GM23338 (cell line): ENCODE results near the gene LTA4H. TPM values are rescaled to one million over a fixed set of nuclear protein-coding genes. Genes with fewer than 3 reads are reported as not detected.

ENCODE experiments used
- ATAC-seq: fragments of 200-7000 bp; cut with Tn5 transposase; 3 replicates; pipeline ENCODE4 v1.9.1; 2020
- DNase-seq: peaks from one replicate; pipeline ENCODE4 v3.0.0-alpha.2; 2015; ENCODE audit warnings: low spot score
- H2AFZ ChIP-seq: fragments of 200-600 bp; sonication (generic); 2 replicates; pipeline ENCODE4 v1.8.0; 2016; ENCODE audit warnings: antibody characterized with exemption, mild to moderate bottlenecking, moderate library complexity
- H3F3A ChIP-seq: fragments of 200-600 bp; sonication (generic); replicated peaks from 2 replicates; pipeline ENCODE4 v1.8.0; 2017; ENCODE audit warnings: antibody characterized with exemption, mixed run types, low read depth
- H3K27ac ChIP-seq: fragments of 200-600 bp; sonication (generic); 2 replicates; pipeline ENCODE4 v1.6.1; 2016; ENCODE audit warnings: low read depth
- H3K27me3 ChIP-seq: fragments of 200-600 bp; sonication (generic); 2 replicates; pipeline ENCODE4 v1.8.0; 2016; ENCODE audit warnings: mild to moderate bottlenecking, mixed run types, moderate library complexity; ENCODE audit not compliant: insufficient read depth
- H3K36me3 ChIP-seq: fragments of 200-600 bp; sonication (generic); 2 replicates; pipeline ENCODE4 v1.8.0; 2016; ENCODE audit warnings: mild to moderate bottlenecking; ENCODE audit not compliant: insufficient read depth
- H3K4me1 ChIP-seq: fragments of 200-600 bp; sonication (generic); 2 replicates; pipeline ENCODE4 v1.8.0; 2016; ENCODE audit warnings: mild to moderate bottlenecking, moderate library complexity; ENCODE audit not compliant: insufficient read depth
- H3K4me2 ChIP-seq: fragments of 200-600 bp; sonication (generic); 2 replicates; pipeline ENCODE4 v1.7.1; 2017; ENCODE audit warnings: mixed run types
- H3K4me3 ChIP-seq: fragments of 200-600 bp; sonication (generic); 2 replicates; pipeline ENCODE4 v1.6.1; 2016; ENCODE audit warnings: mixed run types
- H3K79me2 ChIP-seq: fragments of 200-600 bp; sonication (generic); replicated peaks from 2 replicates; pipeline ENCODE4 v1.8.0; 2017; ENCODE audit warnings: mild to moderate bottlenecking; ENCODE audit not compliant: insufficient read depth
- H3K9me2 ChIP-seq: fragments of 200-600 bp; sonication (generic); 2 replicates; pipeline ENCODE4 v1.8.0; 2017; ENCODE audit not compliant: insufficient read depth
- H4K20me1 ChIP-seq: fragments of 200-600 bp; sonication (generic); replicated peaks from 2 replicates; pipeline ENCODE4 v1.8.0; 2017; ENCODE audit warnings: mild to moderate bottlenecking; ENCODE audit not compliant: insufficient read depth
- H3K27ac Mint-ChIP-seq: 2 replicates; pipeline ENCODE4 v1.8.0; 2020; ENCODE audit warnings: inconsistent platforms, mild to moderate bottlenecking, moderate library complexity, mixed read lengths
- H3K27me3 Mint-ChIP-seq: 3 replicates; pipeline ENCODE4 v1.8.0; 2022; ENCODE audit warnings: low read depth, mild to moderate bottlenecking, moderate library complexity, mixed read lengths, inconsistent platforms; ENCODE audit not compliant: insufficient read depth, poor library complexity
- H3K36me3 Mint-ChIP-seq: 3 replicates; pipeline ENCODE4 v1.8.0; 2021; ENCODE audit warnings: low read depth, mild to moderate bottlenecking, inconsistent platforms, moderate library complexity, mixed read lengths
- H3K4me1 Mint-ChIP-seq: 3 replicates; pipeline ENCODE4 v1.8.0; 2020; ENCODE audit warnings: mild to moderate bottlenecking, inconsistent platforms, mixed read lengths
- H3K4me3 Mint-ChIP-seq: 3 replicates; pipeline ENCODE4 v1.8.0; 2021; ENCODE audit warnings: moderate library complexity, mild to moderate bottlenecking, inconsistent platforms, mixed read lengths
- H3K9me3 Mint-ChIP-seq: 3 replicates; pipeline ENCODE4 v1.8.0; 2020; ENCODE audit warnings: moderate library complexity, mild to moderate bottlenecking, inconsistent platforms, mixed read lengths
- CREB1 ChIP-seq: fragments of 250-450 bp; sonication (Bioruptor Pico); IDR thresholded peaks from 2 replicates; pipeline ENCODE4 v1.5.0; 2020; ENCODE audit warnings: low read depth, mild to moderate bottlenecking, moderate library complexity
- CTCF ChIP-seq, 2 experiments: fragments of 200-600 bp in 1 of 2; sonication (generic) in 1 of 2; conservative IDR thresholded peaks; 2 replicates each; pipeline versions ENCODE4 v1.5.1 to v1.6.1; 2016 to 2017; ENCODE audit warnings: antibody characterized with exemption in 2 of 2, low read depth in 2 of 2, mild to moderate bottlenecking in 2 of 2, moderate library complexity in 1 of 2
- ETS1 ChIP-seq: IDR thresholded peaks from 2 replicates; pipeline ENCODE4 v1.6.1; 2016; ENCODE audit warnings: antibody characterized with exemption
- EZH2 ChIP-seq: fragments of 200-600 bp; sonication (generic); IDR thresholded peaks from one replicate; pipeline ENCODE4 v1.8.0; 2017; ENCODE audit warnings: antibody characterized with exemption, mild to moderate bottlenecking, low read depth; ENCODE audit not compliant: unreplicated experiment
- EZH2phosphoT487 ChIP-seq: fragments of 200-600 bp; sonication (generic); IDR thresholded peaks from one replicate; pipeline ENCODE4 v1.8.1; 2018; ENCODE audit warnings: antibody characterized with exemption; ENCODE audit not compliant: unreplicated experiment
- NANOG ChIP-seq: IDR thresholded peaks from 2 replicates; pipeline ENCODE4 v1.6.1; 2016; ENCODE audit warnings: antibody characterized with exemption, borderline replicate concordance
- POLR2AphosphoS5 ChIP-seq: IDR thresholded peaks from 2 replicates; pipeline ENCODE4 v1.6.1; 2016; ENCODE audit warnings: antibody characterized with exemption, low read depth
- ZNF462 ChIP-seq: fragments of 250-450 bp; sonication (Bioruptor Pico); IDR thresholded peaks from 2 replicates; pipeline ENCODE4 v1.5.0; 2020; ENCODE audit warnings: mild to moderate bottlenecking, moderate library complexity
- long read RNA-seq: library from polyadenylated mRNA; unstranded; transcript quantifications from one replicate; pipeline ENCODE4 v2.0.0, GENCODE V29; 2020; ENCODE audit not compliant: unreplicated experiment
- polyA plus RNA-seq: library from polyadenylated mRNA; unstranded; fragments of >200 nt; fragmentation: Nextera tagmentation; extraction: Ambion mirVana; gene quantifications from 2 replicates; pipeline ENCODE4 v1.2.1, GENCODE V29; 2016
- total RNA-seq: library from RNA; depleted of rRNA; stranded (reverse); fragments of >200 nt; shearing (Covaris generic); gene quantifications from 2 replicates; pipeline ENCODE4 v1.2.3, GENCODE V29; 2014; rRNA removed

LTA4H gene
- 173 and 189 TPM in 2 replicates for total RNA-seq
- 74.1 and 84.4 TPM in 2 replicates for polyA plus RNA-seq
- long read RNA-seq, transcript LTA4H-201 (19 exons, 2,139 nt) = major isoform, 100 of 138 reads
- long read RNA-seq, partial matches to known transcripts = 5 of 138 reads
- long read RNA-seq, other reads (novel, unspliced or antisense) = 33 of 138 reads

- Histone ChIP-seq H3F3A (no peaks in the 10 kb centered on the region), H3K4me1 (peaks cover 10% of the 10 kb centered on the region), H4K20me1 (no peaks in the 10 kb centered on the region), H3K27ac (no peak within 1 kb of the TSS), H2AFZ (peak within 1 kb of the TSS; percentile 5), H3K79me2 (peaks cover 42% of the 10 kb centered on the region), H3K4me2 (peak within 1 kb of the TSS; percentile 84), H3K9me2 (no peaks in the 10 kb centered on the region), H3K27me3 (no peaks in the 10 kb centered on the region), H3K4me3 (peak within 1 kb of the TSS; percentile 90), H3K36me3 (no peaks in the 10 kb centered on the region)
- TF ChIP-seq CREB1 (CRISPR knock-in tag) (peak; percentile 62), CTCF (conservative IDR thresholded peaks at IDR 0.05; ENCODE audit: low read depth in 2 of 2) (no peak), POLR2AphosphoS5 (peak; percentile 99), ZNF462 (CRISPR knock-in tag) (no peak), EZH2phosphoT487 (no peak), NANOG (no peak), EZH2 (no peak), ETS1 (peak; percentile 82)
- Mint-ChIP-seq H3K4me3 (no peak within 1 kb of the TSS), H3K36me3 (no peaks in the 10 kb centered on the region), H3K4me1 (peaks cover 2% of the 10 kb centered on the region; the same call in 1 of the 3 replicates), H3K9me3 (no peaks in the 10 kb centered on the region), H3K27ac (no peak within 1 kb of the TSS), H3K27me3 (no peaks in the 10 kb centered on the region)
- DNase-seq = peak; percentile 100
- ATAC-seq = peak; percentile 94
Observed at GRCh38 chr12:96035283-96036236, at the start of gene LTA4H. TSS of gene LTA4H (minus strand) at chr12:96035587. CDS start at chr12:96035519, 68 bp downstream.
